K562 (cell line): ENCODE measurements around the gene ELP5. TPM values are rescaled to one million over a fixed set of nuclear protein-coding genes. Genes with fewer than 3 reads are reported as not detected.

Source experiments
- CTBP1 ChIP-seq: fragments of 450-650 bp; IDR thresholded peaks from 2 replicates; pipeline ENCODE4 v1.6.1; 2016; ENCODE audit warnings: borderline replicate concordance
- CTCFL ChIP-seq: IDR thresholded peaks from 2 replicates; pipeline ENCODE4 v1.6.1; 2011; ENCODE audit warnings: borderline replicate concordance, low read depth, mild to moderate bottlenecking, moderate library complexity, low read length; ENCODE audit not compliant: insufficient read depth, poor library complexity, severe bottlenecking
- DEAF1 ChIP-seq: fragments of 450-650 bp; formaldehyde crosslinking; IDR thresholded peaks from 2 replicates; pipeline ENCODE4 v1.4.0; 2020; ENCODE audit warnings: mild to moderate bottlenecking, moderate library complexity
- E2F6 ChIP-seq, 2 experiments: IDR thresholded peaks; 2 replicates each; pipeline ENCODE4 v1.6.1; 2011; ENCODE audit warnings: borderline replicate concordance in 1 of 2, control low read depth in 1 of 2, low read depth in 1 of 2, low read length in 1 of 2, mild to moderate bottlenecking in 1 of 2, mixed read lengths in 1 of 2, moderate library complexity in 1 of 2; ENCODE audit not compliant: insufficient read depth in 1 of 2, insufficient read length in 1 of 2, poor library complexity in 1 of 2, severe bottlenecking in 1 of 2; ENCODE audit errors: extremely low read depth in 1 of 2
- ELF2 ChIP-seq: fragments of 250-450 bp; sonication (Bioruptor Pico); IDR thresholded peaks from 2 replicates; pipeline ENCODE4 v1.5.0; 2021; ENCODE audit warnings: mild to moderate bottlenecking
- EP400 ChIP-seq: fragments of 450-650 bp; IDR thresholded peaks from 2 replicates; pipeline ENCODE4 v1.6.1; 2017; ENCODE audit warnings: antibody characterized with exemption, mild to moderate bottlenecking, moderate library complexity
- HINFP ChIP-seq: fragments of 450-650 bp; conservative IDR thresholded peaks from 2 replicates; pipeline ENCODE4 v1.6.1; 2016; ENCODE audit warnings: missing genetic modification characterization, low read depth, mild to moderate bottlenecking, control low read depth, missing compliant biosample characterization
- HMG20B ChIP-seq: fragments of 250-450 bp; sonication (Bioruptor Pico); IDR thresholded peaks from 2 replicates; pipeline ENCODE4 v1.5.0; 2021; ENCODE audit warnings: mild to moderate bottlenecking
- HNRNPH1 ChIP-seq: fragments of 200-400 bp; formaldehyde crosslinking; optimal IDR thresholded peaks from 2 replicates; pipeline ENCODE3; 2017; ENCODE audit warnings: low read depth, mild to moderate bottlenecking, low read length, moderate library complexity
- OTX1 ChIP-seq: fragments of 450-650 bp; formaldehyde crosslinking; IDR thresholded peaks from 2 replicates; pipeline ENCODE4 v1.4.0; 2022; ENCODE audit warnings: mild to moderate bottlenecking
- POU5F1 ChIP-seq: fragments of 150-350 bp; IDR thresholded peaks from 2 replicates; pipeline ENCODE4 v1.6.1; 2014; ENCODE audit warnings: borderline replicate concordance, low read length, low read depth, mild to moderate bottlenecking; ENCODE audit not compliant: partially characterized antibody
- RB1 ChIP-seq: fragments of 450-650 bp; IDR thresholded peaks from 2 replicates; pipeline ENCODE4 v1.6.1; 2017; ENCODE audit warnings: low read depth, mild to moderate bottlenecking
- RFX1 ChIP-seq: fragments of 450-650 bp; IDR thresholded peaks from 2 replicates; pipeline ENCODE4 v1.6.1; 2016; ENCODE audit warnings: mild to moderate bottlenecking, moderate library complexity
- SRF ChIP-seq, 2 experiments: fragments of 250-450, 450-650 bp in 1 of 2; sonication (Bioruptor Pico) in 1 of 2; sonication (generic) in 1 of 2; formaldehyde crosslinking; IDR thresholded peaks; 2 replicates each; pipeline versions ENCODE4 v1.5.0 to v1.5.1; 2020 to 2022; ENCODE audit warnings: mild to moderate bottlenecking in 1 of 2, missing genetic modification reagents in 1 of 2
- TFAM ChIP-seq: fragments of 250-450 bp; sonication (Bioruptor Pico); conservative IDR thresholded peaks from 2 replicates; pipeline ENCODE4 v1.5.0; 2021; ENCODE audit warnings: mild to moderate bottlenecking, moderate library complexity
- ZNF134 ChIP-seq: fragments of 250-450 bp; sonication (Bioruptor Pico); conservative IDR thresholded peaks from 2 replicates; pipeline ENCODE4 v1.4.0; 2020
- ZNF280A ChIP-seq: fragments of 450-650 bp; IDR thresholded peaks from 2 replicates; pipeline ENCODE4 v1.6.1; 2018; ENCODE audit warnings: mild to moderate bottlenecking, low read depth; ENCODE audit not compliant: partially characterized antibody
- polyA plus RNA-seq, 8 experiments: library from polyadenylated mRNA; depleted of rRNA in 4 of 8; stranded (reverse) in 5 of 8; unstranded in 3 of 8; fragments of >200 nt; fragmentation: Nextera tagmentation in 2 of 8; fragmentation: Illumina TruSeq in 1 of 8; extraction: Ambion mirVana in 2 of 8; extraction: Trizol in 1 of 8; gene quantifications; 2 replicates each; pipeline versions ENCODE4 v1.2.1 to v1.2.3, GENCODE V29; 2011 to 2014; ENCODE audit warnings: inconsistent platforms in 1 of 8, missing spikeins in 1 of 8
- total RNA-seq, 7 experiments: library from RNA; depleted of rRNA in 6 of 7; stranded (reverse); fragments of >200 nt in 6 of 7; fragmentation: Illumina TruSeq in 2 of 7; extraction: Trizol in 2 of 7; gene quantifications; 2 replicates each; pipeline versions ENCODE4 v1.2.1 to v1.2.3, GENCODE V29; 2011 to 2021; ENCODE audit warnings: low replicate concordance in 1 of 7

Gene ELP5
- total and polyA plus RNA-seq, 9 of the 15 experiments (the other 6 are each of a cell fraction or from before 2014, with no cell fraction given): 25.7 to 77.9 (median 52.9) TPM

- TF ChIP-seq CTCFL (peak; percentile 84), POU5F1 (no peak), E2F6 (IDR thresholded peaks at IDR 0.05; ENCODE audit: borderline replicate concordance in 1 of 2, extremely low read depth in 1 of 2, insufficient read depth in 1 of 2, insufficient read length in 1 of 2, low read depth in 1 of 2, low read length in 1 of 2, poor library complexity in 1 of 2, severe bottlenecking in 1 of 2) (peak; percentile 21 to 61), HNRNPH1 (no peak), HINFP (tag) (no peak), CTBP1 (peak; percentile 86; the same call in 1 of the 2 replicates), SRF (CRISPR knock-in tag; IDR thresholded peaks at IDR 0.05) (peak in 1 of 2 experiments; percentile 80; a peak in 1 of 4 replicates), ZNF134 (CRISPR knock-in tag) (no peak), ELF2 (CRISPR knock-in tag) (no peak), HMG20B (no peak), TFAM (CRISPR knock-in tag) (no peak), OTX1 (CRISPR knock-in tag) (no peak), DEAF1 (CRISPR knock-in tag) (no peak), ZNF280A (no peak), RB1 (peak; percentile 20; the same call in 1 of the 2 replicates), EP400 (no peak; the same call in 1 of the 2 replicates), RFX1 (peak; percentile 100)
Measured at GRCh38 chr17:7214300-7215135, 37.5 kb upstream of the ELP5 start (continued).
